Renal cortical epithelial cell (primary cell): ENCODE results near the gene KLHDC8A. TPM values are rescaled to one million over a fixed set of nuclear protein-coding genes. Genes with fewer than 3 reads are reported as not detected.
A peak's percentile ranks its signal among the peaks of the same experiment; 100 is the strongest.
"Not testable (repeated sequence)": the region's sequence is repeated elsewhere in the genome, so short reads cannot be mapped to it uniquely, and the experiment has no call there.

Experiments used
- DNase-seq: peaks from one replicate; pipeline ENCODE4 v3.0.0-alpha.2; 2011; ENCODE audit warnings: low read depth
- total RNA-seq: library from RNA; depleted of rRNA; stranded (reverse); fragments of >200 nt; gene quantifications from 2 replicates; pipeline ENCODE4 v1.2.3, GENCODE V29; 2014

KLHDC8A gene
- total RNA-seq, 1 donor from 2014 or later, result not detected

GRCh38 chr1:205298191-205298994, 58.3 kb downstream of the KLHDC8A start:
- peak; percentile 97 for DNase-seq

DNA sequence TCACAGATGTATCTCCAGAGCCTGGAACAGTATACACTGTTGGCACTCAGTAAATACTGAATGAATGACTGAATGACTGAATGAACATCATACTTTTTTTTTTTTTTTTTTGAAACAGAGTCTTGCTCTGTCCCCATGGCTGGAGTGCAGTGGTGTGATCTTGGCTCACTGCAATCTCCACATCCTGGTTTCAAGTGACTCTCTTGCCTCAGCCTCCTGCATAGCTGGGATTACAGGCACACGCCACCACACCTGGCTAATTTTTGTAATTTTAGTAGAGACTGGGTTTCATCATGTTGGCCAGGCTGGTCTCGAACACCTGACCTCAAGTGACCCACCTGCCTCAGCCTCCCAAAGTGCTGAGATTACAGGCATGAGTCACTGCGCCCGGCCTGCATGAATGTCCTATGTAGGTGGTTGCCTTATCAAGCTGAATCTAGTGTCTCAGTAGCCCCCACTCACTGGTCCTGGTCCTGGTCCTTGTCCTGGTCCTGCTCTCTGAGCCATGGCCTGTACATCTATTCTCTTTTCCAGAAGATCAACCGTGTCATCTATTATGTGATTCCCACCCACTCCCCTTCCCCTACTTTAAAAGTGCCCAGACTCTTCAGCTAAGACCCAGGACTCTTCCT, 59.1 kb downstream of the KLHDC8A start:
- not testable (repeated sequence) for DNase-seq

DNA sequence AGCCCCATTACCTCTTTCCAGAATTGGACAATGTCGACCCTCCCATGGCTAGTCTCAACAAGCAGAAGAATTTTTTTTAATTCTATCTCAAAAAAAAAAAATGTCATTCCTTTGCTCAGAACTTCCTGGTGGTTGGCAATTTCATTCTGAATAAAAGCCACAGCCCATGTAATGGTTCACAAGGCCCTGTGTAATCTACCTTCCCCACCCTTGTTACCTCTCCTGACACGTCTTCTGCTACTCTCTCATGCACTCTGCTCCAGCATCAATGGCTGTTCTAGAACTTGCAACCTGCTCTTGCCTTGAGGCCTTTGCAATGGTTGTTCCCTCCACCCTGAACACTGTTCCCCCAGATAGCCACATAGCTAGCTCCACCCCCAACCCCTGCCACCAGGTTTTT, 60.6 kb downstream of the KLHDC8A start:
- DNase-seq, result no peak

GRCh38 chr1:205294934-205295333, 61.8 kb downstream of the KLHDC8A start:
- no peak for DNase-seq

- DNase-seq, result peak; percentile 95
Measured at GRCh38 chr1:205294175-205294917, 62.4 kb downstream of the KLHDC8A start.

GRCh38 chr1:205293350-205294074, 63.2 kb downstream of the KLHDC8A start:
- DNase-seq, result no peak

DNA sequence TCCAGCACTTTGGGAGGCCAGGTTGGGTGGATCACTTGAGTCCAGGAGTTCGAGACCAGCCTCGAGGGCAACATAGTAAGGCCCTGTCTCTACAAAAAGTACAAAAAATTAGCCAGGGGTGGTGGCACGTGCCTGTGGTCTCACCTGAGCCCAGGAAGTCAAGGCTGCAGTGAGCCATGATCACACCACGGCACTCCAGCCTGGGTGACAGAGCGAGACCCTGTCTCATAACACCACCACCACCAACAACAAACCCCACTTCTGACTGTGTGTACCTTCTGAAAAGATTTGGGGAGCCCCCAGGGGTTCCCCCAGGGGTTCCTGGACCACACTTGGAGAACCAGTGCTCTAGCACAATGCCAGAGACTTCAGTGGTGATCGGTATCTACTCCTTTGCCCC, 65.1 kb downstream of the KLHDC8A start:
- no peak for DNase-seq

- no peak for DNase-seq
Measured at GRCh38 chr1:205287767-205288559, 68.8 kb downstream of the KLHDC8A start.

GRCh38 chr1:205287076-205287475, 69.6 kb downstream of the KLHDC8A start:
- DNase-seq, result no peak

- peak; percentile 59 for DNase-seq
Measured at GRCh38 chr1:205286335-205286950, 70.3 kb downstream of the KLHDC8A start.

Other genes with a start within 250 kb of the KLHDC8A start
- gene RBBP5, start 234.9 kb downstream of the KLHDC8A start, total RNA-seq, result 30.2 and 33.1 TPM in 2 replicates
- 14.6 and 23.1 TPM in 2 replicates for gene DSTYK, start 145.2 kb downstream of the KLHDC8A start, total RNA-seq
- 4.4 and 4.7 TPM in 2 replicates for gene TMCC2, start 129.0 kb downstream of the KLHDC8A start, total RNA-seq
- 34.6 and 59.6 TPM in 2 replicates for gene NUAK2, start 35.2 kb downstream of the KLHDC8A start, total RNA-seq
- 0.70 and 4.0 TPM in 2 replicates for gene LEMD1, start 65.1 kb upstream of the KLHDC8A start, total RNA-seq
- 0.65 and 1.0 TPM in 2 replicates for gene BLACAT1, start 99.1 kb upstream of the KLHDC8A start, total RNA-seq
- gene CDK18, start 147.7 kb upstream of the KLHDC8A start, total RNA-seq, result 14.6 and 21.1 TPM in 2 replicates